PC-9 (cell line): Measurements from ENCODE around the gene PLAAT4.

ENCODE experiments used
- EZH2 ChIP-seq: fragments of 200-600 bp; sonication (generic); IDR thresholded peaks from 2 replicates; pipeline ENCODE4 v1.8.0; 2017; ENCODE audit warnings: antibody characterized with exemption, low read depth
- TF ChIP-seq, protein P1 (sequence below): fragments of 200-600 bp; sonication (generic); conservative IDR thresholded peaks from 2 replicates; pipeline ENCODE4 v1.6.1; 2017; ENCODE audit warnings: mixed run types, antibody characterized with exemption, mild to moderate bottlenecking, moderate library complexity

DNA sequence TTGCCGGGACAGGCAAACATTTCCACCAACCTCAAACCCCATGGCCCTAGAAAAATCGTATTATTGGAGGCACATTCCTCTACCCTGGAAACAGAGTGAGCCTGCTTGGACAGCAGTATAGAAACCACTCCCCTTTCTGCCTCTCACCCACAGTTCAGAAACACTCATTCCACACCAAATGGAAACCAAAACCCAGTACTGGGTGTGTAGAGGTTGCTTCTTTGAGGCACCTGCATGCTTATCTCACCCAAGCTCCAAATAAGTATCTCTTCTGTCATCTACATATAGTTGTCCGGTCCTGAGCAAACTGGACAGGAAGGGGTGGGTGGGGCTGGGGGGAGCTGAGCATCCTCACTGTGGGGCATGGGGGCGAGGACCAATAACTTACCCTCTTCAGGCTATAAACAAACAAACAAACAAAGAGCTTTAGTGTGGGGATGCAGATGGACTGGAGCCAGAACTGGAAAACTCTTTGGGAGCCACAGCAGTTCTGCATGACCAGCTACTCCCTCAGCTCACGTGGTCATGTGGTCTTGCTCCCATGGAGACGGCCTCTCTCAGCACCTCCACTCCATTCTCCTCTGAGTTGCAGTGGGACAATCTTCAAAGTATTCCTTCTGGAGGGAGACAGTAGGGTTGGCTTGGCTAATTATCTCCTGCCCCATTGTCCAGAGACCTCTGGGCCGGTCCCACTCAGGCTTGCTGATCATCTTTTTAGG is 27.6 kb downstream of the PLAAT4 start:
- TF ChIP-seq, protein P1, sequence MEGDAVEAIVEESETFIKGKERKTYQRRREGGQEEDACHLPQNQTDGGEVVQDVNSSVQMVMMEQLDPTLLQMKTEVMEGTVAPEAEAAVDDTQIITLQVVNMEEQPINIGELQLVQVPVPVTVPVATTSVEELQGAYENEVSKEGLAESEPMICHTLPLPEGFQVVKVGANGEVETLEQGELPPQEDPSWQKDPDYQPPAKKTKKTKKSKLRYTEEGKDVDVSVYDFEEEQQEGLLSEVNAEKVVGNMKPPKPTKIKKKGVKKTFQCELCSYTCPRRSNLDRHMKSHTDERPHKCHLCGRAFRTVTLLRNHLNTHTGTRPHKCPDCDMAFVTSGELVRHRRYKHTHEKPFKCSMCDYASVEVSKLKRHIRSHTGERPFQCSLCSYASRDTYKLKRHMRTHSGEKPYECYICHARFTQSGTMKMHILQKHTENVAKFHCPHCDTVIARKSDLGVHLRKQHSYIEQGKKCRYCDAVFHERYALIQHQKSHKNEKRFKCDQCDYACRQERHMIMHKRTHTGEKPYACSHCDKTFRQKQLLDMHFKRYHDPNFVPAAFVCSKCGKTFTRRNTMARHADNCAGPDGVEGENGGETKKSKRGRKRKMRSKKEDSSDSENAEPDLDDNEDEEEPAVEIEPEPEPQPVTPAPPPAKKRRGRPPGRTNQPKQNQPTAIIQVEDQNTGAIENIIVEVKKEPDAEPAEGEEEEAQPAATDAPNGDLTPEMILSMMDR: no peak
- no peak for TF ChIP-seq EZH2
